ENCODE data around the gene CCL23.
"Not testable (repeated sequence)": the region's sequence is repeated elsewhere in the genome, so short reads cannot be mapped to it uniquely, and the experiment has no call there.

Gene CCL23

DNA sequence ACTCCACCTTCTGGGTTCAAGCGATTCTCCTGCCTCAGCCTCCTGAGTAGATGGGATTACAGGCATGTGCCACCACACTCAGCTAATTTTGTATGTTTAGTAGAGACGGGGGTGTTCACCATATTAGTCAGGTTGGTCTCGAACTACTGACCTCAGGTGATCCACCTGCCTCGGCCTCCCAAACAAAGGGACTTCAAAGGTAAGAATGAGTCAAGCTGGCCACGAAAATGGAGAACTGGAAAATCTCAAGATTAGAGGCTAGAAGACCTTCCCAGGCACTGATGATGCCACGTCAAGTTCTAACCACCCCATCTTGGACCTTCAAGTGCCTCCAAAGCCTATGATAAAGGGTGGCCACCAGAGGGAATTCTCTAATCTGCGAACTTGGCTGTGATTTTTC is 15.1 kb downstream of the CCL23 start:
- no peak for DNase-seq

DNA sequence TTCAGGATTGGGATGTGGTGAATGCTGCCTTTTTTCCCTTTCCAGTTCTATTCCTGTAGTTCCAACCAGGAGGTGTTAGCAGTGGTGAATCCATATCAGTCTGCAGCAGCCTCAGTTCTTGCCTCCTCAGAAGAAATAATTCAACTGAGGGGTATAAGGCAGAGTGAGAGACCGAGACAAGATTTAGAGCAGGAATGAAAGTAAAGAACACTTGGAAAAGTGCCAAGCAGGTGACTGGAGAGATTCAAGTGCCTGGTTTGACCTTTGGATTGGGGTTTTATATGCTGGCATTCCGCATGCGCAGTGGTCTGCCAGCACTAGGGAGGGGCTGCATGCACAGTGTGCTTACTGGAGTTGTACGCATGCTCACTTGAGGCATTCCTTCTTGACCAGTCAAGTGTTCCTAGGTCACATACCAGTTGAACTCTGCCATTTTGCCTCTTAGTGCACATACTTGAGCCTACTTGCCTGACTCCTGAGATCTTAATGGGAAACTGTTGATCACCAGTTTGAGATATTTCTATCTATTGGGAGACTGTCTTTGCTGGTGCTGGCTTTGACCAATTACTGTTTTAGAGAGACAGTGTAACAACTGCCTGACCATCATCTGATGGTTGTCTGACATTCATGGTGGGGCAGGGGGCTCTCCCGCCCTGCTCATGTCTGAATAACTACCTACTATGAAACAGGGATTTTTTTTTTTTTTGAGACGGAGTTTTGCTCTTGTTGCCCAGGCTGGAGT is 15.7 kb downstream of the CCL23 start:
- peak; percentile 13 to 29 for DNase-seq

DNA sequence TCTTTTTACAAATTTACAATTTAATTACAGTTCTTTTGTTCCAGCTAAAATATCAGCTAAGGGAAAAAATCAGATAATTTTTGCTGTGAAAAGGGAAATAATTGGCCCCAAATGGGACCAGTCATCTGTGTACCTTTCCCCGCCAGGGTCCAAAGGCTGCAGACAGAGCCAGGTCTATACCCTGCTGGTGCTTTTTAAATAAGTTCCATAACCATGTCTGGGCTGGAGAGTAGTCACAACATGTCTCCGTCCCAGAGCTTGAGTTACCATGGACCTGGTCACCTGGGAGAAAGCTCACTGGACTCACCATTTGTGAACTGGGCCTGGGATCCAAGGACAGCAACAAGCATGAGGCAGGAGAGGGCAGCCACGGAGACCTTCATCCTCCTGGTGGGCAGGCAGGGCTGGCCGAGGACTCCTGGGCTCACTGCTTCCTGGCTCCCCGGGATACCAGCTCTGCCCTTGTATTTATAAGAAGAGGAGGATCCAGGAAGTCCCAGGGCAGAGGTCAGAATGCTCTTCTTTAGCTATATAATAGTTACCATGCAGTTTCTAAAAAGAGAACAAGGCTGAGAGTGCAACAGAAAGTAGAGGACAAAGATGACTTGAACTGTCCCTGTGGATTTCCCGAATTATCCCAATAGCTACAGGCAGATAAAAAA is 16.5 kb downstream of the CCL23 start, which contains the start of gene CCL15:
TSS of gene CCL15 (minus strand) at position 444 of the 662 bp plus-strand sequence. CDS start at position 383, 61 bp downstream.
- DNase-seq = no peak

DNA sequence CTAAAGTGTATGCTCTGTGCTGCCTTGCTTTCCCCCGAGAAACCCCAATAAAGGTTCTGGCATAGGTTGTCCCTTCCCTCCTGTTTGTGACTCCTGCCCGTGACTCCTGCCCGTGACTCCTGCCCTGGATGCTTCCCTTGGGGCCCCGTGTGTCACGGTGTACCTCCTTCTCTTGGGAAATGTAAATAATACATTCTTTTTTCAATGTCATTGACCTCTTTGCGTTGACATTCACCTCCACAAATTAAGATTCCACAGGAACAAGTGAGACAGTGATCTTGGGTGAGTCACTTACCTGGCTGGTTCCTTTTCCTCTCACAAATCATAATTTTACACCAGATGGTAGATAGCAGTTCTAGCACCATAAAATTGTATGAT is 17.1 kb downstream of the CCL23 start:
- no peak for DNase-seq

DNA sequence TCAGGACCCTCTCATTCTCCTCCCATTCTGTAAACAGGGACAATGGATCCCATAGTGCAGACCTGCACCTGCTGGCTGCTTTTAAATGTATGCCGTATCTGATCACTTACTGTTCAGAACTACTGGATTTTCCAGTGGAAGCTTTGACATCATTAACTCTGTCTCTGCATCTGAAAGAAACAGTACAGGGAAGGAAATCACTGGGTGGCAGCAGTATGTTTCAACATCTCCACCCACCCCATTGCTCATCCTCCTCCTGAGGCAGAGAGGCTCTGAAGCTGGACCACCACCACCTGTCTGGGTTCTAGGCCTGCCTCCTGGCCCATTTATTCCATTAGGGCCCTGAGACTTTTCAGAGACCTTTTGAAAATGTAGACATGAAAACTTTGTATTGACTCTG is 19.0 kb downstream of the CCL23 start:
- no peak for DNase-seq

DNA sequence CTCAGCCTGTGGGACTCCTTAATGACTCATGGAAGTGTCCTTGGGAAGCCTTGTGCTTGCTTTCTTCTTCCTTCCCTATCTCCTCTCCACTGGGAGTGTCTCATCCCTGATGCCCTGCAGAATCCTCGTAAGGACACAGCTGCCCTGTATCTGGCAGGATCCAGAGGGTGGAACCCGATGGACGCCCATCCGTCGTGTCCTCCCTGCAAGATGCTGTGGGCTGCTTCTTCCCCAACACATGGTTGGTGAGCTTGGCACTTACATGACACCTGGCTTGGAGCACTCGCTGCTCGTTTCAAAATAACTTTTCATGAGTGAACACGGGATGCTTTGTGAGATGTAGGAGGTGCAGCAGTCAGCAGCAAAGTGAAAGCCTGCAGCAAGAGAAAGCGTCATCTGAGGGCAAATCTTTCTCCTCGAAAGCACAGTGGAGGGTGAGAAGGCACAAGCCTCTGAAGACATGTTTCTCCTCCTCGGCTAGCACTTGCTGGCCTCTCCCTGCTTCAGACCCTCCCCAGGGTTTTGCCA is 19.7 kb downstream of the CCL23 start:
- no peak for DNase-seq

DNA sequence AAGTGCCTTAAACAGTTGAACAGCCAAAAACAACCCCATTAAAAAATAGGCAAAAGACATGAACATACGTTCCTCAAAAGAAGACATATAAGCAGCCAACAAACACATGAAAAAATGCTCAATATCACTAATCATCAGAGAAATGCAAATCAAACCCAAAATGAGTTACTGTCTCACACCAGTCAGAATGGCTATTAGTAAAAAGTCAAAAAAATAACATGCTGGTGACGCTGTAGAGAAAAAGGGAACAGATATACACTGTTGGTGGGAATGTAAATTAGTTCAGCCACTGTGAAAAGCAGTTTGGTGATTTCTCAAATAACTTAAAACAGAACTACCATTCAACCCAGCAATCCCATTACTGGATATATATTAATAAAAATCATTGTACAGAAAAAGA is 22.4 kb downstream of the CCL23 start:
- not testable (repeated sequence) for DNase-seq

DNA sequence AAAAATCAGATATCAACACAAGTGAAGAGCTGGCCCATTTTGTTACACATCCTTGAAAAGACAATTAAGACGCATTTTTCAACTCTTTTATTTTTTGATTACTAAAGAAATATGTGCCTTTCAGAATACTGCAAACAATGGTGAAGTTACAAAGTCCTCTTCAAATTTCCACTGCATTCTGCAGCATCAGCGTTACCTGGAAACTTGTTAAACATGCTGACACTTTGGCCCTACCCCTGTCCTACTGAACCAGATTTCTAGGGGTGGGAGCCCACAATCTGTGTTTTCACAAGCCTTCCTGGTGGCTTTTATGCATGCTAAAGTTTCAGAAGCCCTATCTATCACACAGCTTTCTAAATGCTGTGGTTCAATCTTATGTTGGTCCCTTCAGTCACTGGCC is 26.7 kb downstream of the CCL23 start:
- DNase-seq = no peak

DNA sequence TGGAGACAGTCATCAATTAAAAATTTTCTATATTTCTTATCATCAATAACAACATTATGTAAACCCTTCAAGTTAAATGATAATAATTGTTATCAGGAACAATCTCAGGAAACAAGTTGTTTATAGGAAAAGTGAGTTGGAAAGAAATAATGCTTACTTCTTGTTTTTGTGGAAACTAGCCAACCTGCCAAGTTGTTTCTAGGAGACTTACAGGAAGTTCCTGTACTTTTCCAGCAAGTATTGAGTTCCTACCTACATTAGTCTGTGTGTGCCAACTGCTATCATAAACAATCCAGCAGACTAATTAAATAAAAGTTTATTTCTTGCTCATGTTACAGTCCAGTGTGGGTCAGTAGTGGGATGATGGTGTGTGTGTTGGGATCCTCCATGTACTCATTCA is 29.6 kb downstream of the CCL23 start:
- no peak for DNase-seq

DNA sequence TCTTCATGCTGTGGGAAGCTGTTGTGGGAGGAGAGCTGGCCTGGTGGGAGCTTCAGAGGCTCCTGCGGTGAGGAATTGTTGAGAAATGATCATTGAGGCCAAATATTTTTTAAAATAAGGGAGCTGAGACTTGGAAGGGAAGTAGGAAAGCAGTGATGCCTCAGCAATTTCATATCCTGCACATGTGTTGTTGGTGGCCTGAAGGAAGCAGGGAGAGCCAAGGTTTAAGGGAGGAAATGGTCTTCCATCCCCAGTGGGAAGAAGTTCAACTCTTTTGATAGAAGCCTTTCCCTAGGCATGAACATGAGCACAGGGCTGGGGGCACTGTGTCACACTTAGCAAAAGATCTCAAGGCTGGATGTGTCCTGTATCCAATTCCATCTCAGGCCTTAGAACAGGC is 31.1 kb downstream of the CCL23 start, which contains the start of gene CCL14:
TSS of gene CCL14 (minus strand) at position 87 of the 400 bp plus-strand sequence. CDS start at position 7, 80 bp downstream.
- DNase-seq = no peak

DNA sequence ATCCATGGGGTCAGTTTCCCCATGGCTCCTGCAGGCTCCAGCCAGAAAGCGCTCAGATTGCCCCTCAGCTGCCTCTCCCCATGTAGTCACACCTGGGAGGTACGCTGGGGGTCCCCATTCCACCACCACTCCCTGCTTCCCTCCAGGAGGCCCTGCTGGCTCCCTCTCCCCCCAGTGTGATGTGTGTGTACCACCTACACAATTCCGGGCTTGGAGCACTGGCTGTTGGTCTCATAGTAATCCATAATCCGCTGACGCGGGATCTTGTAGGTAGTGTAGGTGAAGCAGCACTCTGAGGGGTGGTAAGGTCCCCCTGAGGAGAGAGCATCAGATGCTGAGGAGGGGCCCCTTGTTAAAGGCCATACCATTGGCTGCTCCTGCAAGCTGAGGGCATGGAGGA is 33.6 kb downstream of the CCL23 start:
- DNase-seq = no peak

DNA sequence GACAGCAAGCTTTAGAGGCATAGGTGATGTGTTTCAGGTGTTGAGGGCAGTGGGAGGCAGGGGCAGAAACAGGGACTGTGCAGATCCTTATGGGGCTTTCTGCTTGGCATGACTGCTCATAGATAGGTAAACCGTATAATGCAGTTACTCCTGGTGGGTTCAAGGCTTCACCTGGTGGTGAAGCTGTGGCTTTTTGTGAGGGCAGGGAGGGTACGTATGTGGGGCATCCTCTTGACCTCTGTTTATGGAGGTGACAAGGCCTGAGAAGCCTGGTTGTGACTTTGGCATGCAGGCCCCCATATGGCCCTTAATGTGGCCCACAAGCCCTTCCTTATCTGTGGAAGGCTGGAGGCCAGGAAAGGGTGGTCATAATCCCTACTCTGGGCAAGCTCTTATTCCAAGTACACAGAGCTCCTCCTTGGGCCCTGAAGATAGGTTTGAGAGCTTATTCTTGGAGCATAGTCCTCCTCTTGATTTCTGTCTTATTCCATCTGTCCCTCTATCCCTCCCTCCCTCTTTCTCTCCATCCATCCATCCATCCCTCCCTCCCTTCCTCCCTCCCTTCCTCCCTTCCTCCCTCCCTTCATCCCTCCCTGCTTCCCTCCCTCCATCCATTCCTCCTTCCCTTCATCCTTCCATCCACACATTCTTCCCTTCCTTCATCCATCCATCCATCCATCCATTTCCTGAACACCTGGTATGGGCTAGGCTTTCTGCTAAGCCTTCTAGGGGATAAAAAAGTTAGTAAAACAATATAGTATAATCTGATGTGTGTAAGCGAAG is 35.2 kb downstream of the CCL23 start:
- no peak for DNase-seq

DNA sequence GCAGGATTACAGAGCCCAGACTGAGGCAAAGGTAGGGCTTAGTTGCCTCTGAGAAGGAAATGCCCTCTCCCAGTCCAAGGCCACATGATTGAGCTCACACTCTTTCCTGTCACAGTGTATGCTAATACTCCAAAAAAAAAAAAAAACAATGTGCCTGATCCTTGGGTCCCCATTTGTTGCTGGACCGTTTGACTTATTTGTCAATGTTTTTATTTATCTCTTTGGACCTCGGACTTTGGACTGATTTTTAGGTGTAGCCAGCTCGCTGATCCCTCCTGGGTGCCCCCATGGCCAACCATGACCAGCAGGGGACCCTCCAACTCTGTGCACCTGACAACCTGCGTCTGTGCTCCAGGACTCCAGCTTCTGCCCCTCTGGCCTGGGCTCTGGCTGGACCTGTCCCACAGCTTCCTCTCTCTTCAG is 35.9 kb downstream of the CCL23 start:
- no peak for DNase-seq

DNA sequence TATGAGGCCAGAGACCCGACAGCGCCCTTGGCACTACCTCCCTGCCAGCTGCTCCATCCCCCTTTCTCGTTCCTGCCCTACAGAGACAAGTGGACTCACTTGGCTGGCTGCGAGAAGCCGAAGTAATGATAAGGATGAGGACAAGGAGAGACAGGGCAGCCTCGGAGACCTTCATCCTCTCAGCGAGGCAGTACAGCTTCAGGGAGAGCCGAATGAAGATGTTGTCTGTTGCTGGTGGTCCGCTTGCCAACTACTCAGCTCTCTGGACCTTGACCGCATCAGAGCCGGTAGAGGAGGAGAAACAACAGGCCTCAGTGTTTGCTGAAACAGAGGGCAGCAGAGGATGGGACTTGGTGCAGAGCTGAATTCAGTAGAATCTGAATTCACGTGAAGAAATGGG is 36.5 kb downstream of the CCL23 start, which contains the start of gene CCL16:
TSS of gene CCL16 (minus strand) at position 252 of the 400 bp plus-strand sequence. CDS start at position 175, 77 bp downstream.
- no peak for DNase-seq

DNA sequence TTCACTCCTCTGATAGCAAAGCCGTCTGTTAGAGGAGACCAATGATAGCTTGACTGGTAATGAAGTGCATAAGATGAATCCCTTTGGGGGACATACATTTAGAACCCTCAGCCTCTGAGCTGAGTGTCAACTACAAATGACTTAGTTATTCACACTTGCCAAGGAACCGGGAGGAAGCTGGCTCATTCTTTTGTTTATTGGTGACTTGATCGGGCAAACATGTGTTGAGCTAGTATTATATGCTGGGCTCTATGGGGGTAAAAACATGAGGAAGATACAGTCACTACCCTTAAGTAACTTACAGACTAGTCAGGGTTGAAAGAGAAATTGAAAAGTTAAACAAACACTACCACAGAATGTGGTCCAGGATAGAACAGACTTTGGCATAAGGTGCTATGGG is 39.4 kb downstream of the CCL23 start:
- DNase-seq = no peak

DNA sequence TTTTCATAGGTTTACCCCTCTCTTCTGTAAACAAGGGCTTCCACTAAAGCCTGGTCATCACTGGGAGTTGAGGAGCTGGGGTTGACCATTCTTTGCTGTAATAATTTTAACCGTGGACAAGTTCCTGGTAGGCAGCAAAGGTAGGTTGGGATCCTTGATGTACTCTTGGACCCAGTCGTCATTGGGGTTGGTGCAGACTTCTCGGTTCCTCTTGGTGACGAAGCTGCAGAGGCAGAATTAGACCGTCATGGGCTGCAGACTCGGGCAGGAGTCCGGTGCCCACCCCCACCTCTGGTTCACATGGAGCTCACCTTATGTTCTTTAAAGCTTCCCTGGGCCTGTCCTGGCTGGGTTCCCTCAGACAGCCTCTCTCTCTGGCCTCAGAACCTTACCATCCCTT is 40.3 kb downstream of the CCL23 start:
- DNase-seq = no peak

DNA sequence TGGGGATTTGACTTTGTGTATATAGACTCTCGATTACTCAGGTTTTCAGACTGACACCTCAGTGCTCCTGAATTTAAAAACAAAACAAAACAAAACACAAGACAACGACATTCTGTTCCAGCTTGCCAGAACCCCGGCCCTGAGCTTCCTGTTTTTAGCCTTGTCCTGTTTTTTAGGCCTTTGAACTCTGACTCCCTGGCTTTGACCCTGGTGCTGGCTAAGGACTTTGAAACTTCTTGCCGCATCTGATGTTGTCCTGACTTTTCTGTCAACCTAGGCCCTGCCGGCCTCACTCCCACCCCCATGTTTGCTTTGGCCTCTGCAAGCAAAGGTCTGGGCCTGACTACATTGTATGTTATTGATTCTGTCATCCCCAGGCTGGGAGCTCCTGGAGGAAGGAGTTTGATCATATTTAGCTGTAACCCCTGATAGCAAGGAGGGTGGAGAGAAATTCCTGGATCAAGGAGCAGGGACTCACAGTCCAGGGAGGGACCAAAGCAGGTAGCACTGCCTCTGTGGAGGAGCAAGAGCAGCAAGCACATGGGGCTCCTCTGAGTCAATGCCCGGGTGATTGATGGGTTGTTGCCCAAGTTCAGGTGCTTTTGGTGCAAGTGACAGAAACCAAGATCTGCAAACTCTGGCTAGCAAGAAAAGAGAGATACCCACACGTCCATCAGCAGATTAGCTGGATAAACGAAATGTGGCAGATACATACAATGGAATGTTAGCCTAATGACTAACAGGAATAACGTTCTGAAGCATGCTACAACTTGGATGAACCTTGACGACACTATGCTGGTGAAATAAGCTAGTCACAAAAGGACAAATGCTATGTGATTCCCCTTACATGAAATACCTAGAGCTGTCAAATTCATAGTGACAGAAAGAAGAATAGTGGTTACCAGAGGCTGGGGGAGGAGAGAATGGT is 44.2 kb downstream of the CCL23 start:
- no peak for DNase-seq

DNA sequence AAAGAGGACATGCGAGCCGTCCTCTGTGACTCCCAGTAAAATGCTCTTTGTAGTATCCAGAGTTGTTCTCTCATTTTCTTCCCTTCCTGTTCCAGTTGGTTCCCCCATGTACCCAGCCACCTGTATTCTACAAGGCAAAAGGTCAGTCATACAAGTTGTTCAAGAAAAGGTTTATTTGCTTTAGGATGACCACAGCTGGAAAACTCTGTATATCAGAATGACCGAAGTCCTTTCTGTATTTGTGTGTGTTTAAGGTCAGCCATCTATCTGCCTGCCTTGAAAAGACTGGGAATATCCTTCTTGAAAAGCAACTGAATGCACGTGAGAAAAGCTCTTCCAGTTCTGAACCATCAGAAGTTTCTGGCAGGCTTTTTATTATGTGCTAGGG is 44.8 kb downstream of the CCL23 start:
- DNase-seq = no peak

DNA sequence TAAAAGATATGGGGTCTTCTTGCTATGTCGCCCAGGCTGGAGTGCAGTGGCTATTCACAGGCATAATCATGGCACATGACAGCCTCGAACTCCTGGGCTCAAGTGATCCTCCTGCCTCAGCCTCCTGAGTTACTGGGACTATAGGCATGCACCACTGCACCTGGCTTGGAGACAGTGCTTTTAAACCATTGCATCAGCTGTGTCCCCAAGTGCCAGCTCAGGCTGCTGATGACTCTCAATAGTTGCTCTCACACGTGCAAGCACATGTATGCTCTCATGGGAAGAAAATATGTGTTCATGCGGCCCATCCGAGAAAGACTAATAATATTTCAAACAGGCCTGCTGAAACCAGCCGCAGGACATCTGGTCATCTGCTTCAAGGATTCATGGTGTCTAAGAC is 45.2 kb downstream of the CCL23 start:
- no peak for DNase-seq

DNA sequence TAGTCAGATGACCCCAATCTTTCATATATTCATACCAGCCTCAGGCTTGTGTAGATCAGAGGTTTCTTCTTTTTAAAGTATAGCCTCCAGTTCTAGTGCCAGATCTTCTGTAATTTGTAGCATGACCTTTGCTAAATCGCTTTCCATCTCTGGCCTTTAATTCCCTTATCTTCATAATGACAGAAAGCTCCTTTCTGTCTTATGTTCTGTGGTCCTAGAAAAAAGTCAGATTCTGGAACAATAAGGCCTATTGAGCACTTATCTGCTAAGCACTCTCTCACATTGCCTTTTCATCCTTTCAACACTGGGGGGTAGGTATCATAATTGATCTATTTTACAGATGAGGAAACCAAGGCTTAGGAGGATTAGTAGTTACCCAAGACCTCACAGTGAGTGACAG is 45.7 kb downstream of the CCL23 start:
- no peak for DNase-seq

DNA sequence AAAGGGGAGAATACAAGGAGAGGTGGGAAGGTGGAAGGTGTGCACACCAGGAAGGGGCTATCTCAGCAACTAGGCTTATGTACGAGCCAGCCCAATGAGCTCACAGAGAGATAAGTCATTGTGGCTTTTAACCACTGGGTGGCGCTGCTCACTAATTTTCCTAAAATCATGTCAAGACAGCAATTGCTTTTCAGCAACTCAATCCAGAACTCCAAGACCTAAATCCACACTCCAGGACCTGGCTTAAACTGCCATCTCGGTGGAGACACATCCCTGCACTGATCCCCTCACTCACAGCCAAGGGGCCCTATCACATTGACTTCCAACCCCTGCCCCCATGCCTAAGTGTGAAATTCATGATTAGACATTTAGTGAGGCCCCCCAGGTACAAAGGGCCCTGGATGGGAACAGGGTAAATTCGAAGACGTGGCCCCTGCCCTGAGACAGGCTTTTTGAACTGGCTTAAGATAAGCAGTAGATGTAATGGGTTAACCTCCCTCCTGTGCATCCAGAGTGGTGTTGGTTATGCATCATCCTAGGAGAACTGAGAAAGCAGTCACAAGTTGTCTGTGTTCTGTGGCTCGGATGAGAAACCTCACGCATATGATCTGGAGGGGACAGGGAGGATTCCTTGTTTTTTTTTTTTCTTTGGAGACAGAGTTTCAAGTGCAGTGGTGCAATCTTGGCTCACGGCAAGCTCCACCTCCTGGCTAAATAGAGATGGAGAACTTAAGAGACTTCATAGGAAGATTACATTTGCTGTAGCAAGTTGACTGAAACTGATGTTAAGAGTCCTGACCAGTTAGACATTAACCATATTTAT is 48.0 kb downstream of the CCL23 start:
- peak; percentile 51 to 55 for DNase-seq

Measured in SHP77 (cell line).